NCI-H460 (cell line): ENCODE data around the gene CLPSL2. TPM values are rescaled to one million over a fixed set of nuclear protein-coding genes. Genes with fewer than 3 reads are reported as not detected.

Experiments used
- DNase-seq: peaks from one replicate; pipeline ENCODE4 v3.0.0-alpha.2; 2016; ENCODE audit warnings: low read depth; ENCODE audit errors: extremely low read depth
- total RNA-seq: library from RNA; depleted of rRNA; stranded (reverse); fragments of >200 nt; shearing (Covaris generic); gene quantifications from 2 replicates; pipeline ENCODE4 v1.2.3, GENCODE V29; 2014

The CLPSL2 gene
- total RNA-seq, 1 experiment from 2014 or later: not detected

GRCh38 chr6:35784200-35784599, 7.8 kb downstream of the CLPSL2 start:
- DNase-seq: no peak

GRCh38 chr6:35786272-35786671, 9.9 kb downstream of the CLPSL2 start:
- DNase-seq: no peak

GRCh38 chr6:35786810-35787209, 10.4 kb downstream of the CLPSL2 start:
- DNase-seq: no peak

GRCh38 chr6:35787266-35788218, 11.1 kb downstream of the CLPSL2 start:
- no peak for DNase-seq

- DNase-seq: no peak
Observed at GRCh38 chr6:35788423-35788982, 12.1 kb downstream of the CLPSL2 start.

GRCh38 chr6:35790683-35791082, 14.3 kb downstream of the CLPSL2 start:
- DNase-seq: no peak

GRCh38 chr6:35794536-35795452, 18.4 kb downstream of the CLPSL2 start:
- DNase-seq: no peak

GRCh38 chr6:35795453-35796071, 19.2 kb downstream of the CLPSL2 start:
- no peak for DNase-seq

GRCh38 chr6:35796236-35796635, 19.8 kb downstream of the CLPSL2 start:
- no peak for DNase-seq

GRCh38 chr6:35797837-35798526, 21.6 kb downstream of the CLPSL2 start:
- DNase-seq: no peak

GRCh38 chr6:35798706-35799105, 22.3 kb downstream of the CLPSL2 start:
- DNase-seq: no peak

GRCh38 chr6:35801148-35801547, 24.8 kb downstream of the CLPSL2 start:
- no peak for DNase-seq

- no peak for DNase-seq
Observed at GRCh38 chr6:35804996-35805736, 28.8 kb downstream of the CLPSL2 start, which contains the start of gene LHFPL5. LHFPL5 (plus strand) TSS chr6:35805352; CDS start chr6:35805671, 319 bp downstream.

- no peak for DNase-seq
Observed at GRCh38 chr6:35808688-35809087, 32.3 kb downstream of the CLPSL2 start.

- no peak for DNase-seq
Observed at GRCh38 chr6:35809809-35810208, 33.4 kb downstream of the CLPSL2 start.

GRCh38 chr6:35810971-35811698, 34.7 kb downstream of the CLPSL2 start:
- DNase-seq: no peak

GRCh38 chr6:35811699-35811995, 35.2 kb downstream of the CLPSL2 start:
- no peak for DNase-seq

GRCh38 chr6:35817515-35817914, 41.1 kb downstream of the CLPSL2 start:
- no peak for DNase-seq

- no peak for DNase-seq
Observed at GRCh38 chr6:35823601-35824000, 47.2 kb downstream of the CLPSL2 start.
